Effector CD8-positive, alpha-beta T cell (primary cell): Measurements from ENCODE around the gene DEPP1.

ENCODE experiments used
- DNase-seq: peaks from one replicate; lab custom pipeline; 2025; lab: John Stamatoyannopoulos, UW

Gene DEPP1

GRCh38 chr10:44966816-44967509, 11.6 kb downstream of the DEPP1 start:
- DNase-seq: no peak

DNA sequence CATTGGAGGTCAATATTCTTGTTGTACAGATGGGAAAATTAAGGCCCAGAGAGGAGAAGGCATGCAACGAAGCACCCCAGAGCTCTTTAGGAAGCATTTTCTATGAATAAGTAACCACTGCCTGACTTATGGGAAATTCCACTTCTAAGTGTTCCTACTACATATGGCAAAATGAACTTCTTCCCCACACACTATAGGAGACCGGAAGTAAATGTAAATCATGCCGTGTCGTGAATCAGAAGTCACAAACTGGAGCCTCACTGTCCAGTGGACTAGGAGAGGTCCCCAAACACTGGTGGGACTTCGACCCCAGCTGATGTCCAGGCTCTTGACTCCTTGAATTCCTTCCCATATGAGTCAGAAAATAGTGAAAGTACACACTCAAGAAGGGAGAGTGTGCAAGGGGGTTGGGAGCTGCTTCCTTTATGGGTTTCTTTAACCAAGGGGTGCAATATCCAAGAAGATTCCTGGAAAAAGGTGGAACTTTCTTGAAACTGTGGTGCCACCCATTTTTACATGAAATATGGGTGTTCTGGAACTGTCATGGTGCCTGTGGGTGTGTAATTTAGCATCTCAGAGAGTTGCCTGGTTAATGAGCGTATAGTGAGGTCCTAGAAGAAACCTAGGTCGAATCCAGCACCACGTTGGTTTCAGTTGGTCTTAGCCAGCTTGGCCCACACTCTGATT, 12.3 kb downstream of the DEPP1 start:
- no peak for DNase-seq

GRCh38 chr10:44965651-44966097, 12.9 kb downstream of the DEPP1 start:
- DNase-seq: no peak

GRCh38 chr10:44965104-44965503, 13.5 kb downstream of the DEPP1 start:
- no peak for DNase-seq

DNA sequence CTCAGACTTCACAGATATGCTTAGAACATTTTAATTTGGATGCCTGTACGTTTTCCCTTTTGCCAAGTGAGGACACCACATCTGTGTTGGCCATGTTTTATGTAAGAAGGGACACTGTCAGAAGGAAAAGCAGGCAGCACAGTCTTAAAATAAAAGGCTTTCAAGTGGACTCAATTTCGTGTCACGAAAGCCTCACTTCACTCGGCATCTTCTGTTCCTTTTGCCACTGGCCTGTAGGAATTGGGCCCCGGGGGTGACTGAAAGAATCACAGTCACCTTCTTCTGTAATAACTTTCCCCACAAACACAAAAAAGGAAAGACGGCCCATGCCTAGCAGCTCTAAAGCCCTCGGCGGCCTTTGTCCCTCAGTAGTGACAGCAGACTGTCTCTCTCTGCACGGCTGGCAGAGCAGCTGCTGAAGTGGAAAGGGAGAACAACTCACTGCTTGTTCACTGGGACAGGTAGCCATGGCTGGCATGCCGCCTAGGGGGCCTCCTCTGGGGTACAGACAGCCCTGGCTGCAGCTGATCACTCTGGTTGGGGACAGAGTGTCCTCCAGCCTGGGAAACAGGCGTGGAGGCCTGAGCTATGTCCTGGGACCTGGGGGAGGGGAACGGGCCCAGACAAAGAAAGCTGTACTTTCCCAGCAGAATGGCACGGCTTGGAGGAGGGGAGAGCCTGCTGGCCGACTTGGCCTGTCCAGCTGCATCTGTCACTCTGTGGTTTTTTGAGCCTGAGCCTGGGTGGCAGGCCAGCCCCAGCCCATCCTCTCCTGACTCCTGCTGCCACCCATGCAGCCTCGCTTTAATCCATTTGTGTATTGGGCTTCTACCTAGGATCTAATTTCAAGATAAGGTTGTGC, 14.6 kb downstream of the DEPP1 start:
- DNase-seq: no peak

DNA sequence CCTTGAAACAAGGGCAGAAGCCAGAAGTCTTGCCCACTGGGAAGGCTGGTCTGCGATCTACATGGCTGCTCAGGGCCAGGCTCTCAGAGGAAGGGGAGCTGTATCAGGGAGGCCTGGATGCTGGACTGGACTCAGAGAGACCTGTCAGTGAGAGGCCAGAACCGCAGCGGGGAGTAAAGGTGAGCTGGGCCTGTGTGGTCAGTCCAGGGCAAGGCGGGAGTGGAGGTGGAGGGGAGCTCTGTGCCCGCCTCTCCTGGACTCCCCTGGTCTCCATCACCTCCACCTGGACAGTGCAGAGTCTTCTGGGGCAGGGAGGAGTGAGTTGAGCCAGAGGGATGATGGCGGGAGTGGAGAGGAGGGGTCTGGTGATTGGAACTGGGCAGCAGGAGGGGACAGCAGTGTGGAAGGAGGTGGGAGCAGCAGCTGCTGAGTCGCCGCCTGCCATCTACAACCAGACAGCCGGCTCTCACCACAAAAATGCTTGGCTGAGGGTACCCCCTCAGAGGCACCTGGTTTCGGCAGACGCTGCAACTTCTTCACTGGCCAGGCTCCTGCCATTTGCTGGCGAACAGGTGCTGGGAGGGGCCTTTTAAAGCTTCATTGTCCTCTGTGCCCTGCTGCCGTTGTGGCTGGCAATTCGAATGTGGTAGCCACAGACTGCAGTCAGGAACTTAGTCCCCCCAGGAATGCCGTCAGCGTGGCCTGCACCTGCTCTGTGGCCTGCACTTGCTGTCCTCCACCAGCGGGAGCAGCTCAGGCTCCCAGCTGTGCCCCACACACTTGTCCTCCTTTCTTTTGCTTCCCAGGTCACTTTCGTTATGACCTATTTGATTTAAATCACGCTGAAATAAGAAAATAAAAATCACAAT, 15.5 kb downstream of the DEPP1 start:
- DNase-seq: no peak

DNA sequence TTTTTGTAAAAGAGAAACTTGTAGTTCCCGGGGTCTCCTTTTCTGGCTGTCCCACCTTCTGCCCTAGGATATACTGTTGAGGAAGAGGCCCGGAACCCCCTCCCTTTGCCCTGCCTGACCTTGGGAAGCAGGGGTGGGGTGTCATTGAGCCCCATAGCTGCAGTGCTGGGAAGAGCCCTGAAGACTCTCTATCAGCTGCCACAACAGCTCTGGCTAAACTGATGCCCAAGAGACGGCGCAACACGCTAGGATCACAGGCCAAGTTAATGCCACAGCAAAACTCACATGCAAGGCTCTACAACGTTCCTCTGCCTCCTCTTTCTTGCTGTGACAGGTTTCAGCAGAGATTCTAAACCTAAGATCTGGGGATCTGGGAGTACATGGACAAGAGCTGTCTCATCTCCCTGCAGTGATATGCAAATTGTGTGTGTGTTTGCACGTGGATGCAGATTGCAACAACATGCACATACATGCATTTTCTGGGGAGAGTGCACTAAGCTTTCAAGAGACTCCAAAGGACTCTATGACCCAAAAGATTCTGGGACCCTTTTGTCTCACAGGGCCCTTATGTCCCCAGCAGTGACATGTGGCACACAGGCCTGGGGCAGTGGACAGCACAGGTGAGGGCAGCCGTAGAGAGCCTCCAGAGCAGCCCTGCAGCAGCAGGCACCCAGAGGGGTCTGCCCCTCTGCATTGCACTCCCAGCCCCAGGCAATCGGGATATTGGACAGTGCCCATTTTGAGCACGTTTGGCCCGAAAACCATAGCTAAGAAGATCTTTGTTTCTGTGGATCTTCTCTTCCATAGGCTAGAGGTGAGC, 16.5 kb downstream of the DEPP1 start:
- no peak for DNase-seq

- DNase-seq: no peak
These were observed 17.4 kb downstream of the DEPP1 start for GRCh38 chr10:44961230-44961571.

DNA sequence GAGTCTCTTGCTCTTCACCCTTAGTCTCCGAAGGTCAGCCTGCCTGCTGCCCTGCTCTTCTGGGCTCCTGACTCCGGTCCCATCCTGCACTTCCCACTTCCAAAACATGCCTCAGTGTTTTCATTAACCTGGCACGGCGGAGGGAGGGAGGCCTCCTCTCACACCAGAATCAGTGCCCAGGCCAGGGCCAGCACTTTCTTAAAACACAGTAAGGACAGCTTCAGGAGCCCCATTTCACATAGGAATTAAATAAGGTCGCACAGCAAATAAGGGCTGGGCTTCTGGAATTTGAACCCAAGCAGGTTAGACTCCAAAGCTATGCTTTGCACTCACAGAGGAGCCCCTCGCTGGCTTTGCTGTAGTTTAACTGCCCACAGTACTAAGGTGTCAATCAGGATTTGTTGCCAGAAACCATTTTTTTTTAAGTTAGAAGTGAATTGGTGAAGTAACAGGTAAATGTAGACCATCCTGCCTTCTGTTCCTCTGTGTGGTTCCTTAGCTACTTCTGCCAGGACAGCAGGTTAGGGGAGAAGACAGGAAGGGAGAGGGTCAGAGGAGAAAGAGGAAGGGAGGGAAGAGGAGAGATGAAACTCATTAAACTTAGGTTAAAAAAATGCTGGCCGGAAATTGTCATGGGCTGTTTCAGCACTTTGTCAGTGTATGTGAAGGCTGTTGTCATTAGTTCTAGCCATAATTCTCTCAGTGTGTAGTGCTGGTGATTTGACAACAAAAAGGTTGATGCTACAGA, 18.0 kb downstream of the DEPP1 start:
- no peak for DNase-seq

DNA sequence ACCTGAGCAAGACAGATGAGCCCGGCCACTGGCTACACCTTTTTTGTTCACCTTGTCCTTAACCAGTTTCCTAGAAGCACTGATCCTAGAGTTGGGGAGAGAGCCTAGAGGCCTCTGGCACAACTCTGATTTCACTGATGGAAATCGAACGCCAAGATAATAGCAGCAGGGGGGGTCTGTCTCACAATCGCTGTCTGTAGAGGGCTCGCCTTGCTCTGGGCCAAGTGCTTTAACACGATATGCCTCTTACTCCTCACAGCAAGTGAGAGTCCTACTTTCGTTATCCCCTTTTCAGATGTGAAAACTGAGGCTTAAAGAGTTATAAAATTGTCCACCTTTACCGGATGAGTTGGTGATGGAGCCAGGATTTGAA, 18.5 kb downstream of the DEPP1 start:
- no peak for DNase-seq

DNA sequence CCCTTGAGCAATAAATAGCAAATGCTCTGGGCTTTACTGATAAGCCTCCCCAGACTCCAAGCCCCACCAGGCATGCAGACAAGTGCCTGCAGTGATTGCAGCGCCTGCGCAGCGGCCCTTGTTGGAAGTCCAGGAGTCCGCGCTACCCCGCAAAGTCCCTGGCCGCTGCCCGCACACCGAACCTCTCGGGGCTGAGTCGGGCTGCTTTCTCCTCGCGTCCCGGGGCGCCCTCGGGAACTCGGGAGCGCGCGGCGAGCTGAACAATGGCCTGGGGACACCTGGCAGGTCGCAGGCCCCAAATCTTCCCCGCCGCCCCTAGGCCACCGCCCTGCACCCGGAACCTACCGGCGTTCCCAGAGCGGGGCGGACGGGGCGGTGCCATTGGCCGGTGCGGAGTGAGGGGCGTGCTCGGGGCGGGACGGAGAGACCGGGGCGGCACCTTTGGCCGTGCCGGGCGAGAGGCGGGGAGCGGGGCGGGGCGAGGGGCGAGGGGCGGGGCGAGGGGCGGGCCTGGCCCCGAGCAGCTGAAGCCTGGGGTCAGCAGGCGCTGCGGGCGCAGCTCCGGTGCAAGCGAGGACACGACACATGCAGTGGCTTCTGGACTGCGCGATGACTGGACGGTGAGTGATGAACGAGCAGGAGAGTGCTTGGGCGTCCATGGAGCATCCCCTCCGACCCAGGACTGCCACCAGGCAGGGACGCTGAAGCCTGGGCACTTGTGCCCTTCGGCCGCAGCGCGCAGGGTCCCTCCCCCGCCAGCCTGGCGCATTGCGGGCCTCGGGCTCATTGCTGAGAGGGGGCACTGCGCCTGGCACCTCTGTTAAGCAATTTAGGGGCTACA, 19.1 kb downstream of the DEPP1 start, which contains the start of gene RASSF4:
Gene RASSF4, plus strand, starts transcription at position 556 of the 841 bp plus-strand sequence. CDS start 10,401 bp downstream, outside the sequence.
- peak; percentile 85 for DNase-seq

DNA sequence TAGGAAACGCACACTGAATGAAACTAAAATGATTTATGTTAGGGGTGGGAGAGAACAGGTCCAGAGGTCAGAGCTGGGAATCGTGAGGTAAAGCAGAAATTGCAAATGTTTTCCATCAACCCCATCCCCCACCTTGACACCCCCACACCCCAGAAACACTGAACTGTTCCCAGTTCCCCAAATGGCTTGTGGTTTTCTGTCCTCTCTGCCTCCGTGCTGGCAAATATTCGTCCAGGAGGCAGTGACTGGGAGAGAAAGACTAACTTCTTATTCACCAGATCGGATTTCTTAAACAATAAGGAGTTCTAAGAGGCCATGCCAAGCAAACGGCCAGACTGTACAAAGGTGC, 19.7 kb downstream of the DEPP1 start:
- DNase-seq: no peak

DNA sequence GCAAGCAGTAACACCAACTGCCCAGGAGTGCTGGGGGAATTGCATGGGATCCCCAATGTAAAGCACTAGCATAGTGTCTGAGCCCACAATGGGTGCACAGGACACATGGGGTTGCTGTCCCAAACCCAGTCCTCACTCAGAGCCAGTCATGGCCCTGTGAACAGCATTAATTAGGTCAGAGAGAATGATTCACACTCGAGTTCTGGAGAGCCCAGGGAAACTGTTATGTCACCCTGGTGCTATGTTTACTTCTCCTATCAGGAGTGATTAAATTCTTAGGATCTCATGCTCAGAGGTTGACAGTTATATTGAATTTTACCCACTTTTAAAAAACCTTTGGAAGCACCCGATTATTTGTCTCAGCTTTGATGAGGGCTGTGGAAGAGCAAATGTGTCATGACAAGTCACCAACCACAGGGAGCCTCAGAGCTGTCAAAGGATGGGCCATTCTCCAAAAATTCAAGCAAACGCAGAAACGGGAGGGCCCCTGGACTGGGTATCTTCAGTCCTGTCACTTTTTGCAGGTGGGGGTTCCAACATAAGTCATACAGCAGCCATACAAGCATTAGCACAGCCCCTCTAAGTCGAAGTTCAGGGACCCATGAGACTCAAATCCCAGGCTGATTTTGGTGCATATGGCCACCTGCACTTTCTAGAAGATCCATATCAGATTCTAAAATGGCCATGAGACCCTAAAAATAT, 20.3 kb downstream of the DEPP1 start:
- DNase-seq: no peak

DNA sequence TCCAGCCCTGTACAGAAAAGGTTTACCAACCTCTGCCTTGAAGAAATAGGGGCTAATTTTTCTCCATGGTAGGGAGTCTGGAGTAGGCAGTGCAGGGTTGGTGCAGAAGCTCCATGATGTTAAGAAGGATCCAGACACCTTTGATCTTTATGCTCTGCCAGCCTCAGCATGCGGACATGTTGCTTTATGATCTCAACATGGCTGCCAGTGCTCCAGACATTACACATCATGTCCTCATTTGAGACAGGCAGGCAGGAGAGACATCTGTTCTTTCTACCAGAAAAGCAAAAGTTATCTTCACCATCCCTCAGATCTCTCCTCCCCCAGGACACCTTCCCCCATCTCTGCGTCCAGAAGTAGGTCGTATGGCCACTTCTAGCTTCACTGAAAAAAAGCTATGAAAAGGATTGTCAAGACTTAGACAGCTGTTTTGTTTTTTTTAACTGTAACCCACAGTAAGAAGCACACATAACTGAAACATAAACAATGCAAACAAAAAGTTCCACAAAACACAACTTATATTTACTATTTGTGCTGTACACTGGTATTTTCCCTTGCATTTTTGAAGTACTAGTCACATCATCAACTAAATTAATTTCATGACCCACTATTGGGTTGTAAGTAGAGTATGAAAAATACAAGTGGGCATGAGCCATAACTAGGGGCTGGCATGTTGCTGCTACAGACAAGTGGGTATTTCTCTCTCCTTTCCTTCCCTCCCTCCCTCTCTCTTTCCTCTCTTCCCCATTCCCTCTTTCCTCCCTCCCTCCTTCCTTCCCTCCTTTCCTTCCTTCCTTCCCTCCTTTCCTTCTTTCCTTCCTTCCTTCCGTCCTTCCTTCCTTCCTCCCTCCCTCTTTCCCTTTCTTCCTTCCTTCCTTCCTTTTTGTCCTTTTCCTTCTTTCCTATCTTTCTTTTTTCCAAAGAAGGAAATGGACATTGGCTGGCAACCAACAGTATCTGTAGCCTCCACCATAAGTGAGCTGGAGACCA, 21.6 kb downstream of the DEPP1 start:
- no peak for DNase-seq

DNA sequence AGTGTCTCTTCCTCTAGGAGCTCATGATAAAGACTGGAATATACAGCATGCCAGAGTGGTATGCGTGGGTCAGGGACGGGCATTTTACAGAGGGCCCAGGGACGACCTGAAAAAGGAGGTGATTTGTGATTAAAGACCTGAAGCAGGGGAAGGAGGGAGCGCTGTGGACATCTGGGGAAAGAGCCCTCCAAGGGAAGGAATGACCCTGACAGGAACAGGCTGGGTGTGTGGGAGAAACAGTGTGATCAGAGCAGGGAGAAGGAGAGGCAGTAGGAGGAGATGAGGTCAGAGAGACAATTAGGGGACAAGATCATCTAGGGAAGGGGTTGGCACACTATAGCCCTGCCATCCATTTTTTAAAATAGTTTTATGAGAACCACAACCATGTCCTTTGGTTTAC, 22.4 kb downstream of the DEPP1 start:
- no peak for DNase-seq

DNA sequence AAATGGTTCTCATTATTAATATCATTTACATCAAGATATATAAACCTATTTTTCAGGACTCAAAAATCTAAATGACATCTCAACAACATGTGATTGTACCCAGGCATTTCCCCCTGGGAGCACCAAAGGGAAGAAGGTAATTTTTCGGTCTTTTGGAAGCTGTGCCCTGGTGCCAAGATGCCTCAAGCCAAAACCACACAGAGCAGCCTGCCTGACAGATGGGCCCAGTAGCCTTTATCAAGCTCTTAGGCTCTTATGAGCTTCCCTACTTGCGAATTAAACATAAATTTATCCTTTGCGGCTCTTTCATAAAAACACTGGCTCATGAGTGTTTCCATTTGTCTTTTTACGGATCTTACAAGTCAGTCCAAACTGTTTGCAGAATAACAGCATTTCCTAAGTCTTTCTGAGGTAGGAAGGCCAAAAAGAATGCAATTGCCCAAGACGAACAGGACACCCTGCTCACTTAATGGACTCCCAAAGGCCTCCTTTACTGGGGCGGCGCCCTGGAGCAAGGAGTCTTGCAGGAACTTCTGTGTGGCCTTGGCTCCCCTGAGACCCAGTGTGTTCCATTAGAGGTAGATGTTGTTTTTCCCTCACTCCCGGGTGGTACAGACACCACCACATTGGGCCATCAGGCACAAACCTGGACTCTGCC, 23.1 kb downstream of the DEPP1 start:
- DNase-seq: no peak

DNA sequence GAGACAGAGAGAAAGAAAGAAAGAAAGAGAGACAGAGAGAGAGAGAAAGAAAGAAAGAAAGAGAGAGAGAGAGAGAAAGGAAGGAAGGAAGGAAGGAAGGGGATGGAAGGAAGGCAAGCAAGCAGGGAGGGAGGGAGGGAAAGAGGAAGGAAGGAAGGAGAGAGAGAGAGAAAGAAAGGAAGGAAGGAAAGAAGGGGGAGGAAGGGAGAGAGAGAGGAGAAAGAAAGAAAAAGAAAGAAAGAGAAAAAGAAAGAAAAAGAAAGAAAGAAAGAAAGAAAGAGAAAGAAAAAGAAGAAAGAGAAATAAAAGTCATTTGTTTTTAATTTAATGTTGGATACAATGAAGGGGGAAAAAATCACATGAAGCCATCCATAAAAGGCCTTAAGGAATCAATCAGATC, 23.6 kb downstream of the DEPP1 start:
- DNase-seq: no peak
